Pulmonary artery endothelial cell (primary cell): ENCODE results near the gene GPR153. TPM values are rescaled to one million over a fixed set of nuclear protein-coding genes. Genes with fewer than 3 reads are reported as not detected.
"Not testable (repeated sequence)": the region's sequence is repeated elsewhere in the genome, so short reads cannot be mapped to it uniquely, and the experiment has no call there.

ENCODE experiments used
- DNase-seq: peaks from one replicate; pipeline ENCODE4 v3.0.0-alpha.2; 2011; ENCODE audit warnings: low read depth, low spot score
- total RNA-seq: library from RNA; depleted of rRNA; stranded (reverse); fragments of >200 nt; gene quantifications from 2 replicates; pipeline ENCODE4 v1.2.3, GENCODE V29; 2014

The GPR153 gene
- total RNA-seq, 1 donor from 2014 or later: 1.8 TPM

DNA sequence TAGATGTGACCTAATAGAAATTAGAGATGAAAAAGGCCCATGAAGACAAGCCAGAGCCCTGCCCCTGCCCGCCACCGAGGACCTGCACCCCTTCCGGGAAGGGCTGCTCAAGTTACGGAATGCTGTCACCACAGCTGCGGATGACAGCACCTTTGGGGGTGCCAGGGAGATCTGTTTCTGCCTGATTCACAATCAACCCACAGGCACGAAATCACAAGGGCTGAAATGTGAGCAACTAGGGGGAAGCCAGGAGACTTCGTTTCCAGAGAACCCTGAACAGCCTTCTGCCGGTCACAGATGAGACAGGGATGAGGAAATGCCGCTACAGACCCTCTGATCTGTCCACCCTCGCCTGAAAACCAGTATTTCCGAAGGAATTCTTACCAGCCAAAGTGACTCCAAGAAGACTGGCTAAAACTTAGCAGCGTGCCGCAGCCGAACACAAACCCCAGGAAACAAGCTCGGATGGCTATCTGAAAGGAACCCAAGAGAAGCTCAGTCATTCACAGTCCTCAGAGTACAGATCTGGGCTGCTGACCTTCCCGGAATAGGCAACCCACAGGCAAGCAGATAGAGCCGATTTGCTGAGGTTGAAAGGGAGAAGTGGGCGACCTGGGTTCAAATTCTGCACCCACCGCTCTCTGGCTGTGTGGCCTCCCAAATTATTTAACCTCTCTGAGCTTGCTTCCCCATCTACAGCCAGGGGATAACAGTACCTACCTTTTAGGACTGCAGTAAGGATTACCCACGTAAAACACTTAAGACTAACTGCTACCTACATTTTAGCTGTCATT, 26.2 kb downstream of the GPR153 start:
- no peak for DNase-seq

DNA sequence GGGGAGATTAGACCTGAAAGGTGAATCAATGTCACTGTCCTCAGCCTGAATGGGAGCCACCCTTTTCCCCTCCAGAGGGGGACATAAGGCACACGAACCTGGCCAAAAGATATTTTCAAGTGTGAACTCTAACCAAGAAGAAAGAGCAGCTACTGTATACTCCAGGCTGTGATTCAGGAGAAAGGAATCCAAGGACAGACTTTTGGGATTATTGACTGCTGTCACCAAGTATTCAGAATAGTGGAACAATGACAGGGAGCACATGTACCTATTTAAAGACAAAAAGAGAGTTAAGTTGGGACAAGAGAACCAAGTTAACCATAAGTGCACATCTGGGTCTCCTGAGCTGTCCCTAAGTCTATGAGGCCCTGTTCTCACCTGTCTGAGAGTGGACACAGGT, 27.5 kb downstream of the GPR153 start:
- DNase-seq: no peak

DNA sequence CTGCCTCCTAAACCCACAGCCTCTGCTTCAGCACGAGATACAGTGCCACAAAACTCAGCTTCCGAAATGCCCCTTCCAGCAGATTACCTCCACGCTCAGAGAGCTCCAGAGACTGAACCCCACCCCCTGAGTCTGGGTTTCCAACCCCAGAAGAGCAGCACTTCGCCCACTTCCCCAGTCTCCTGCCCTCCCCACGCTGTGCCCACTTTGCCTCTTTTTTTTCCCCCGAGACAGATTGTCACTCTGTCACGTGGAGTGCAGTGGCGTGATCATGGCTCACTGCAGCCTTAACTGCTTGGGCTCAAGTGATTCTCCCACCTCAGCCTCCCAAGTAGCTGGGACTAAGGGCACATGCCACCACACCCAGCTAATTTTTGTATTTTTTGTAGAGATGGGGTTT, 35.2 kb downstream of the GPR153 start:
- no peak for DNase-seq

DNA sequence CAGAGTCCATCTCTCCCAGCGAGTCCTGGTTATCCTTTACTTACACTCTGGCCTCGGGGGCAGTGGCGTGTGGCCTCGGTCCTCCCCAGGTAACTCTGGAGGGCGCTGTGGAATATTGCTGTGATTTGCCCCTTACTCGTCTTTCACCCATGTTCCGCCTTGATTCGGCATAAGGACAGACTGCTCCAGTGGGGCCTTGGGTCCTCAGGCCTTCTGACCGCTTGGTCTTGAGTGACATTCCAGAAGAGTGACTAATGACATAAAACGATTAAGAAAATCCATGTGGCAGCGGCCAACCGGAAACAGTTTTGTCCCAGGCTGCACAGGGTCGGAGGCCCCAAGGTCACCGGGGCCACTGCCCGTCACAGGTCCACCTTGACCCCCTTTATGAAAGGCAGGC, 36.2 kb downstream of the GPR153 start:
- no peak for DNase-seq

DNA sequence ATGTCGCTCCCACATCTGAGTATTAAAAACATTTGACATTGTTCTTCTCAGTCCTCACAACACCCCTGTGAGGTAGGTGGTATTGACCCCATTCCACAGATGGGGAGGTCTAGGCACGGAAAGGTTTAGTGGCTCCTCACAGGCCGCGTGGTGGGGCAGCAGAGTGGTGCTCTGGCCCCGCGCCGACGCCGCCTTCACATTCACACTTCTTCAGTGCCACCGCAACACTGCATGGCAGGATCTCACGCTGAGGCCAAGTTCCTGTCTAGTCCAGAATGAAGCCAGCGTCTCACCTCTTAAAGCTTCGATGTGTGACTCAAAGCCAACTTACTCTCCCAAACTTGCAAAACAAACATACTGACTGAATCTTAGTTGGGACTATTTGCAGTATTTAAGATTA, 37.3 kb downstream of the GPR153 start:
- no peak for DNase-seq

DNA sequence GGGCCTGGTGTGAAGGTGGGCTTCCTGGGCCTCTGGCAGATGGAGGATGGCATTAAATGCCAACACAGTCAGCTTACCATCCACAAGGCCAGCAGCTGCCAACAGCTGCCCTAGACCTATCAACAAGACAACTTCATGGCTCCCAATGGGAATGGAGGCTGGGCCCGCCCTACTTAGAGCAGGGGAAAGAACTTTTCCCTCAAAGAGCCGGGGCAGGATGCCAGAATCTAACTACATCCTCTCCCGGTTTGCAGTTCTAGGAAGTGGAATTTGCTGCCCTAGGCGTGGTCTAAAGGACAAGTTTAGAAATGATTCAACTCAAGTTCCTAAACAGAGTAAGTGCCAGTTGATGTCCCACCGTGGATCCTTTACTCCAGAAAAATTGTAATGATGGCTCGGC, 38.3 kb downstream of the GPR153 start:
- no peak for DNase-seq

DNA sequence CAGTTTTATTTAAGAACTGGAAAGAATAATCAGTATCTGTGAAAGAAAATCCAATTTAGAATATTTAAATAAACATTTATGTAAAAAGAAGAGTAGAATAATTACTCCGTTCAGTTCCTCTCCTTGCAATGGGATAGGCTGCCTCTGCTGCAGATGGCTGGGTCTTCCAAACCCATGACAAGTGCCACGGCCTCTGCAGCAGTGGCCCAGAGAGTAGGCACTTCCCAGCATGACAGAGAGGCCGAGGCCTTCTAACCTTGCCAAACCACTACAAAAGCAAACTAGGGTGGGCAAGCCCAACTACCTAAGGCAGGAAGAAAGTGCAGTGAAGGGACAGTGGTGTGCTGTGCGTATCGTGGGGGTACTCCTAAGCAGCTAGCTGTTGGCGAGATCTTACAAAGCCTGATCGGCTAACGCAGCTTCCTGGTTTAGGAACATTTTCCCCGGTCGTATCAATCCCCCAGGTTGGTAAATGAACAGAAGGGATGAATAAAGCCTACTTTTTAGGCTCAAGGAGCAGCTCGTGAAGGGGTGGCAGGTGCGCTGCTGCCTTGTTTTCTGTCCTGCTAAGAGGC, 39.6 kb downstream of the GPR153 start:
- no peak for DNase-seq

DNA sequence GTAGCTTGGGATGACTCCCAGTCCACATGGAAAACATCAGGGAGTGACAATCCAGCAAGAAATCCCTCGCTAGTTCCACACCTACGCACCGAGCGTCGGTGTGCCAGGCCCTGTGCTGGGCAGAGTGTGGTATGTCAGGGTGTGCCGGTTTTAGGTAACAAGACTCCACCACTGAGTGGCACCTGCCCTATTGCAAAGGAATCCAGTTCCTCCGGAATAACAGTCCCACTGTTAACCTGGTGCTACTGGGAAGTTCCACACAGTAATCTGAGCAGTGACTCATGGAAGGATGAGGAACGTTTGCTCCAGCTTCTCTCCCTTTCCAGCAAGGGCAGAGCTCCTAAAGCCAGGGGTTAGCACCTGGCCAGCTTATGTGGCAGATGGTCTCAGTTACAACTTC, 40.7 kb downstream of the GPR153 start:
- no peak for DNase-seq

DNA sequence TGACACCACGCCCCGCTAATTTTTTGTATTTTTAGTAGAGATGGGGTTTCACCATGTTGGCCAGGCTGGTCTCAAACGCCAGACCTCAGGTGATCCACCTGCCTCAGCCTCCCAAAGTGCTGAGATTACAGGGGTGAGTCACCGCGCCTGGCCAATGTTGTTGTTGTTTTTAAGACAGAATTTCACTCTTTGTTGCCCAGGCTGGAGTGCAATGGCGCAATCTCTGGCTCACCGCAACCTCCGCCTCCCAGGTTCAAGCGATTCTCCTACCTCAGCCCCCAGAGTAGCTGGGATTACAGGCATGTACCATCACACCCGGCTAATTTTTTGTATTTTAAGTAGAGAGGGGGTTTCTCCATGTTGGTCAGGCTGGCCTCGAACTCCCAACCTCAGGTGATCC, 41.3 kb downstream of the GPR153 start:
- DNase-seq: not testable (repeated sequence)

DNA sequence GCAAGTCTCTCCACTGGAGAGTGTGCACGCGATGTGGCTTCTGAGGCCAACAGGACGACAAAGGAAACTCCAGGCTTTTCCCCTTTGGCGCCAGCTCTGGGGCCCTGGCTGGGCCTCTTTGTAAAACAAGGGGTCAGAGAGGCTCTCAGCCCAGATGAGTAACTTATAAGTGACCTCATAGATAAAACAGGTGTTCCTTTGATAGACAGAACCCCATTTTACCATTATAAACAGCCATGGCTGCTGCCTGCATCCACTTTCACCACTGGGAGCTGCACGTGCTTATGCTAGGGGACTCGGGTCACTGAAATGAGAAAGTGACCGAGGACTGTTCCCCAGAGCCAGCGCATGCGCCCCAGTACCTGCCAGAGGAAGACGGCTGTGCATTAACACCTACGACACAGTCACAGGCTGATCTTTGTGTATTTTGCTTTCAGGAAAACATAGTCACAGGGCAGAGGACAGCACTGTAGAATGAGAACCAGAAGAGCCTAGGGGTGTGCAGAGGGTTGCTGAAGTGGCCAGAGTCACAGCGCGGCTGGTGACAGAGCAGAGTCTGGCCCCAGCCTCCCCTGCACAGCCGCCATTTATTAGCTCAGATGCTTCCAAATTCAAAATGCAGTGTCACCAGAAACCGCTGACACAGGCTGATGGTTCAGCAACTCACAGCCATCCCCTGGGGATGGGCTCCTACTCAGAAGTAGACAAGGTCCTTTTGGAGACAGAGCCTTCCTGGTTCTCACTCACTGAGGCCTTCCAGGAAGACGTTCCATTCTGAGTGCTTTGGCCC, 42.3 kb downstream of the GPR153 start:
- DNase-seq: no peak

DNA sequence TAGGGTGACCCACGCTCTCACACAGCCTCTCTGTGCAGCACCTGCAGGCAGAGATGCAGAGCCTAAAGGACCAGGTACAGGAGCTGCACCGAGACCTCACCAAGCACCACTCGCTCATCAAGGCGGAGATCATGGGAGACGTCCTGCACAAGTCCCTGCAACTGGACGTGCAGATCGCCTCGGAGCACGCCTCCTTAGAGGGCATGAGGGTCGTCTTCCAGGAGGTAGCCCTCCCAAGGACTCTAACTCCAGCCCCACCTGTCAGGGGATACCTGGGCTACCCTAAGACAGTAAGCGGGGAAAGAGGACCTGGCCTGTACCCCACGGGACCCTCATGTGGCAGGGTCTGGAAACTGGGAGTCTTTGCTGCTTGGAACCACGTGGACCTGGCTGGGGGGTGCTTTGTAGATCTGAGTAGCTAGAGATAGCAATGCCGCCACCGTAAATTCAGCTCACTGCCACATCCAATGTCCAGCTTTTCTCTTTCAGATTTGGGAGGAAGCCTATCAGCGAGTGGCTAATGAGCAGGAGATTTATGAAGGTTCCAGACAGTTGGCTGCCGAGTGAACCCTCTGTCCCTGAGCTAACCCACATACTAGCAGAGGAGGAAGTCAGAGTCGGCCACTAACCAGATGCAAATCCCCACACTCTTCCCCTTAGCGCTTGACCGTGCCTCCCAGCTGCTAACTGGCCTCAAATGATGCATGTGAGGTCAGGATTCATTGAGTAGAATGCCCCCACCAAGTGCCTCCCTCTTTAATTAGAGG, 48.5 kb downstream of the GPR153 start:
- no peak for DNase-seq

DNA sequence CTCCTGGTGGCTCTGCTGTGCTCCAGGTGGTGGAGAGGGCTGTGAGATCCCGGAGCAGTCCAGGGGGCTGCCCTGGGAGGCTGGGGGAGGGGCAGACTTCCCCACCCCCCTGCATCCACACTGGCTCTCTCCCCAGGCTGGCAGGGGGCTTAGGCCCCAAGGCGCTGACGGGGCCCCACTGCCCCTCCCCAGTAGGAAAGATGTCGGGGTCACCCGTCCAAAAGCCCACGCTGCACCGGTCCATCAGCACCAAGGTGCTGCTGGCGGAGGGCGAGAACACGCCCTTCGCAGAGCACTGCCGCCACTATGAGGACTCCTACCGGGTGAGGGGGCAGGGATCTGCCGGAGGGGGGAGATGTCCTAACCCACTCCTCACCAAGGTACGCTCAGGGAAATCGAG, 49.2 kb downstream of the GPR153 start:
- no peak for DNase-seq

DNA sequence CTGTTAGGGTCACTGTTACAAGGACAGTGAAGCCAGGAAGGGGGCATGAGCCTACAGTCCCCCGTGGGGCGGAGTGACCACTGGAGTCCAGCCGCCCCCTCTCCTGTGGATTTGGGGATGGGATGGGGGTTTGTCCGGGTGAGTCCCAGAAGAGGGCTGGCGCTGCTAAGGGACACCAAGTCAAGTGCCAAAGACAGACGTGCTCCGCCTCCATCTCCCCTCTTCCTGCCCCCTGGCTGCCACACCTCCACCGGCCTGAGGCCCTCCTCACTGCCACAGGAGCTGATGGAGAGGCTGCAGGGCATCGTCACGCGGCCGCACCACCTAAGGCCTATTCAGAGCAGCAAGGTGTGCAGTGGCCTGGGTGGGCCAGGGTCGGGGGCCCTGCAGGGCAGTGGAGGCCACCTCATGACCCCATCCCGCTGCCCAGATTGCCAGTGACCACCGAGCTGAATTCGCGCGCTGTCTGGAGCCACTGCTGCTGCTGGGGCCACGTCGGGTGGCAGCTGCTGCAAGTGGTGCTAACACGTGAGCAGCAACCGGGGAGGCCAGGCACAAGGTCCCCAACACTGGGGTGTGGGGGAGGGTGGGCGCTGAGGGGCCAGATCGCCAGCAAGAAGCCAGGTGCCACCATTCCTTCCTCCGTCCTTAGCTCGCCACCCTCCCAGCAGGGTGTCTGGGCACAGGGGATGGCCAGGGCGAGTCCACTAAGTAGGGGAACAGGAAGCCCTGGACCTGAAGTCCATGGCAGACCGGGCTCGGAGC, 50.1 kb downstream of the GPR153 start:
- DNase-seq: no peak

DNA sequence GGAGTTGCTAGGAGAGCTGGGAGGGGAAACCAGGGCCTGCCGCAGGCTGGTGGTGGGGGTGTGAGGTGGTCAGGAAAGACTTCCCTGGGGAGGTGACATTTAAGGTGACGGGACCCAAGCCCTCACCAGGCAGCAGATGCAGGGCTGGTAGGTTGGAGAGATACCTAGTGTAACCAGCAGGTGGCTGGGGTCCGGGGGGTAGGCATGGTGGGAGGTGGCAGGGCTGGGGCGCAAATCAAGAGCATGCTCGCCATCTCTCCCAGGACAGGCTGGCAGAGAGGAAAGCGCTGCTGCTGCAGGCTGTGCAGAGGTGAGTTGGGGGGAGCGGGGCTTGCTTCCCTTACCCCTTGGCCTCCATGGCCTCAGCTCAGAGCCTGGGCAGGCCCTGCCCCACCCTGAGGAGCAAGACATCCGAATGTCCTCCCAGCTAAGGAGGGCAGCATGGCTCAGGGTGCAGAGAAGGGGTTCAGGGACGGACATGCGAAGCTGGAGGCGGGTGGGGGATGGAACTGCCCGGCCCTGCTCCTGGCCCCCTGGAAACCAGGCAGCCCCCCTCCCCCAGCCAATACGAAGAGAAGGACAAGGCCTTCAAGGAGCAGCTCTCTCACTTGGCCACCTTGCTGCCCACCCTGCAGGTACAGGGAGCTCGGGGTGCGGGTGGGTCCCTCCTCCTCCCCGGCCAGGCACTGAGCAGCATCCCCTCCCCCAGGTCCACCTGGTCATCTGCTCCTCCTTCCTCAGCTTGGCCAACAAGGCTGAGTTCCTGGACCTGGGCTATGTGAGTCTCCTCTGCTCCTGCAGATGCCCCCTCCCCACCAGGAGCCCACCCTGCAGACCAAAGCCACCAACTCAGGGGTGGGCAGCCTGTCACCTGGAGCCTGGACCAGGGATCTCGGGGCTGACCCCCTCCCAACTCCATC, 51.0 kb downstream of the GPR153 start:
- no peak for DNase-seq

DNA sequence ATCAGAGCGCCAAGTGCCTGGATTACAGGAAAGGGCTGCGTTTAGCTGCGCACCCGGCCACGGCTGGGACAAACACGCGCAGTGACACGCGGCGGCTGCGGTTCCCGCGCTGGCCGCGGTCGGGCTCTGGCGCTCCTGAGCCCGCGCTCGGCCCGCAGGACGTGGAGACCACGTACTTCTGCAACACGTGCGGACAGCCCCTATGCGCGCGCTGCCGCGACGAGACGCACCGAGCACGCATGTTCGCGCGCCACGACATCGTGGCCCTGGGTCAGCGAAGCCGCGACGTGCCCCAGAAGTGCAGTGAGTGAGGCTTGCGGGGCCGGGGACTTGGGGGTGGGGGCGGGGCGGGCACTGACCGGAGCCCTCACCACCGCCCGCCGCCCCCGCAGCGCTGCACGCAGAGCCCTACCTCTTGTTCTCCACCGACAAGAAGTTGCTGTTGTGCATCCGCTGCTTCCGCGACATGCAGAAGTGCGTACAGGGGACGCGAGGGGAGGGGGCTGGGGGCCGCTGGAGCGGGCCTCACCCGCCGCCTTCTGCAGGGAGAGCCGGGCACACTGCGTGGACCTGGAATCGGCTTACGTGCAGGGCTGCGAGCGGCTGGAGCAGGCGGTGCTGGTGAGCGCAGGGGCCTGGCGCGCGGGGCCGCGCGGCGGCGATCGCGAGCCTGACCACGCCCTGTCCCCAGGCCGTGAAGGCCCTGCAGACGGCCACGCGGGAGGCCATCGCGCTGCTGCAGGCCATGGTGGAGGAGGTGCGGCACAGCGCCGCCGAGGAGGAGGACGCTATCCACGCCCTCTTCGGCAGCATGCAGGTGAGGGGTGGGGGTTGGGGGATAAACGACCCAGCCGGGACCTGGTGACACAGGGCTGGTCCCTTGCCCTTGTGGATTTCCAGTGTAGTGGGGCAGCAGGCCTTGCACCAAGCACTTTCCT, 51.9 kb downstream of the GPR153 start:
- no peak for DNase-seq

DNA sequence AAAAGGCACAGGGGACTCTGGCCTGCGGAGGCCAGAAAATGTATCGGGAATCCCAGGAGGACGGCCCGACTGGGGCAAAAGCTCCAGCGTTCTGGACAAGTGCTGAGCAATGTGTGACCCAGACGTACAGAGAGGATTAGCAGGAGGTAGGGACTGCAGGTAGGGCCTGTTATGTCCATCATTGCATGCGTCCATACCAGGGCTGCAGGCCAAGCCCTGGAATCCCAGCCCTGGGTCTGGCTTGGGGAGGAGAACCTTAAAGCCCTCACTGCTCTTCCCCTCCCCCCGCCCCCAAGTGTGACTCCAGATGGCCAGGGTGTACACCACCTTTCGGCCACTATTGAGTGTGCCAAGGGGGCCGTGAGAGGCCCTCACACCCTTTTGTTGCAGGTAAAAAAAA, 53.0 kb downstream of the GPR153 start:
- no peak for DNase-seq

DNA sequence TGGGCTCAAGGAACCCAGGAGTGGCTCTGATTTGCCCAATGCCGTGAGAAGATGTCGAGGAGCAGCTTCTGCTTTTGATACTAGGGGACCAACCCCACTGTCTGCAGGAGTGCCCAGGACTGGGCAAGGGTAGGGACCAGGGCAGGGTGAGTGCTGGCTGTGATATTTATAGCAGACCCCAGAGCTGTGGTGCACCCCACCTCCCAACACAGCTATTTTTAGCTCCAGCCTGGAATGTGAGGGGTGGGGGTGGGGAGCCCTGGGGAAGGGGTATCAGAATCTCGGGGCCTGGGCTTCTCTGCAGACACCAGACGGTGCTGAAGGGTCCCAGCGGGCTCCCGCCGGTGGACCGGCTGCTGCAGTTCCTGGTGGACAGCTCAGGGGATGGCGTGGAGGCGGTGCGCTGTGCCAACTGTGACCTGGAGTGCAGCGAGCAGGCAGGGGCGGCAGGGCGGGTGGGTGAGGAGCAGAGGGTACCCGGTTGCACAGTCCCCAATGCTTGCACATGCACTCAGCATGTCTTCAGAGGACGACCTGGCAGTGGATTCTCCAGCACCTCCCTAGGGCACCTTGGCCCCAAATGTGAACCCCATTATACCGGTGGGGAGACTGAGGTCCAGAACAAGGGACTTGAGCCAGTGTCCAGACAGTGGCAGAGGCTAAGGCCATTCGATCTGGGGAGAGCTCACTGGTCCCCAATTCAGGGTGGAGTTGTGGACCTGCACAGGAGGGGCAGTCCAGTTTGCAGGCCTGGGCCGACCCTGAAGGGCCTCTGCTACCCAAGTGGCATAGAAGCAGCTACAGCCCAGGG, 53.6 kb downstream of the GPR153 start:
- no peak for DNase-seq

DNA sequence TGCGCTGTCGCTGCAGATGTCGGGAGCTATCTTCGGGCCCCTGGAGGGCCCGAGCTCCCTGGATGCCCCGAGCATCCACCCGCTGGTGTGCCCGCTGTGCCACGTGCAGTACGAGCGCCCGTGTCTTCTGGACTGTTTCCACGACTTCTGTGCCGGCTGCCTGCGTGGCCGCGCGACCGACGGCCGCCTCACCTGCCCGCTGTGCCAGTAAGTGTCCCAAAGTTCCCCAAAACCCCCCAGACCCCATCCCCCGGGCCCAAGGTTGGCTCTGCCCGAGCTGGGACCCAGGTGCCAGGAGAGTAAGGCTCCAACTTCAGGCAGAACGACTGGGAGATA, 54.4 kb downstream of the GPR153 start:
- DNase-seq: no peak
